Activated CD4-positive, CD25-positive, alpha-beta regulatory T cell treated with anti-CD3 and anti-CD28 coated beads, Interleukin-2, amount 50 U/mL, for 72 hours (primary cell): ENCODE results near the gene RAB7B.
"Not testable (repeated sequence)": the region's sequence is repeated elsewhere in the genome, so short reads cannot be mapped to it uniquely, and the experiment has no call there.

ENCODE experiments used
- DNase-seq: peaks from one replicate; pipeline ENCODE4 v3.0.0; 2021

The RAB7B gene

DNA sequence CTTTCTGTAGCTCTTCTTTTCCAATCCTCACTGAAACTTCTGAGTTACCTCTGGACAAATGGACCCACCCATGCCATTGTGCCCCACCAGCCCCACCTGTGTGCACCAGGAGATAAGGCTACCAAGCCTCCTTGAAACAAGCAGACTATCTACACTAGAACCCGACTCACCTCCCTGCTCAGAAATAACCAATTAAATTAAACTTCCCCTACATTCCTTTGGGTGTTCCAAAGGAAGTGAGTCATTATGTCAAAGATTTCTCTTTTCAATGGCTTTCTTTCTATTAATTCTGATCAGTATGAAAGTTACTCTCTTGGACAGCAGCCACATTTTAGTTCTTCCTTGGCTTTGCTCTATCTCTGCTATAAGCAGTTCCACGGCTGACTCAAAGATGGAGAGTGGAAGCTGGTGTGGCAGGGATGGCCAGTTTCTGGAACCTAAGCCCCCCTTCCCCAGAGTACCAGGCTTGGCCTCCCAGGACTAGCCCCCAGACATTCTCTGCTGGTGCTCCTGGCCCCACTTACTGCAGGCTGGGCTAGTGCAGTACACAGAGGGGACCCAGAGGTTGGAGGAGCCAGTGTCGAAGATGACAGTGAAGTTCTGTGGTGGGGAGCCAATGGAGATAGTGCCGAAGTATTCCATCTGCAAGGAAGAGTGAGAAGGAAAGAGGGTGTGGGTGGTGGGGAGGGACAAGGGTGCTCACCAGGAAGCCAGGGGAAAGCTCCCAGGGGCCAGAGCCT lies 18.6 kb upstream of the RAB7B start:
- no peak for DNase-seq

DNA sequence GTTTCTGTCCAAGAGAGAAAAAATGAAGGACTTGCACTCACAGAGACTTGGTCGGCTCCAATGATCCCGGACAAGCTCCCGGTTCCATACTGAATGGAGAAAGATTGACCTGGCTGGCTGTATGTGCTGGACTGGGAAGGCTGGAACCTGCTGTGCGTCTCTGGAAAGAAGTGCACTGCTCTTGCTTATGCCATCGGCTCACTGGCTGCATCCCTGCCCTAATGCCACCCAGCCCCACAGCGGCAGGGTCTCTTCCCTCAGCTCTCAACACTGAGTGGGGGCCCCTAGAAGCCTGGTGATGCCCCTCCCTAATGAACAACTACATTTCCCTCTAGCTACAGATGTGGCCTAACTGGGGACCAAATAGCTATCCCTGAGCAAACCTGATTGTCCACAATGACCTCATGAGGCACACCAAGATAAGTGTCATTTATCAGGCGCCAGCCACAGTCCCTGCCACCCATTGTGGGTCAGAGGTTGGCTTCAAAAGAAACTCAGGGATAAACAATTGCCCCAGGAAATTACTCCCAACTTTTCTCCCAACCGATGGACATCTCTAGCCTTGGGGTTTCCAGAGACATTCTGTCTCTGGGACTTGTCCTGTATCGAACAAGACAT lies 17.9 kb upstream of the RAB7B start:
- no peak for DNase-seq

DNA sequence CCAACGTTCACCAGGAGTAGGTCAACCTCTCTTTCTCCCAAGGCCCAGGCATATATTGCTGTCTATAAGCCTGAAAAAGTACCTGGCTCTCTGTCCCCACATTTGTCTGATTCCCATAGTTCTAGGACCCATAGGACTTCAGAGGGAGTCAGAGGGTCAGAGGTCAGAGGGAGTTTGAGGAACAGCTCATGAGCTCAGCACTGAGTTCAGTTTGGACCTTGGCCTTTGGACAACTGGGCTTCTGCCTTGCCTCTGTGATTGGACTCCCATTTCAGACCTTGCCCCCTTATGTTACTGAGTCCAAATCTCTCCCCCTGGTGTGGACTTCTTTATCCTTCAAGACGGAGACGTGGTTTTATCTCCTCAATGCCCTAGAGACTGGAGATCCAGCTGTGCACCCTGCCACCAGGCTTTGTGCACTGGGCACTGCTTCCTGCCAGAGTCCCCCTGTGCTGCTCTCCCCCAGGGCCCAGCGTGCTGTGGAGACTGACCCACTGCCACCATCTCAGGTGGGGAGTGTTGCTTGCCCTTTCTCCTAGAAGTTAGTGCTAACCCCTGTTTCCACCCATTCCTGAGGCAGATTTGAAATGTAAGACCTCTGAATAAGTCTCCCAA lies 17.3 kb upstream of the RAB7B start:
- no peak for DNase-seq

DNA sequence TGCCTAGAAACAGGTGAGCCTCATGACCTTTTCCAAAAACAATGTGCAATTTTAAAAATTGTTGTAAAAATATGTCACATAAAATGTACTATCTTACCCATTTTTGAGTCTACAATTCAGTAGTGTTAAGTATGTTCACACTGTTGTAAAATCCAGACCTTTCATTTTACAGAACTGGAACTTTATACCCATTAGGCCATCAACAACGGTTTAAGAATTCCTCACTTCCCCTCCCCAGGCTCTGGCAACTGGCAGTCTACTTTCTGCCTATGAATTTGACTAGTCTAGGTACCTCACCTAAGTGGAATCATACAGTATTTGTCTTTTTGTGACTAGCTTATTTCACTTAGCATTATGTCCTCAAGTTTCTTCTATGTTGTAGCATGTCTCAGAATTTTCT lies 11.9 kb upstream of the RAB7B start:
- no peak for DNase-seq

DNA sequence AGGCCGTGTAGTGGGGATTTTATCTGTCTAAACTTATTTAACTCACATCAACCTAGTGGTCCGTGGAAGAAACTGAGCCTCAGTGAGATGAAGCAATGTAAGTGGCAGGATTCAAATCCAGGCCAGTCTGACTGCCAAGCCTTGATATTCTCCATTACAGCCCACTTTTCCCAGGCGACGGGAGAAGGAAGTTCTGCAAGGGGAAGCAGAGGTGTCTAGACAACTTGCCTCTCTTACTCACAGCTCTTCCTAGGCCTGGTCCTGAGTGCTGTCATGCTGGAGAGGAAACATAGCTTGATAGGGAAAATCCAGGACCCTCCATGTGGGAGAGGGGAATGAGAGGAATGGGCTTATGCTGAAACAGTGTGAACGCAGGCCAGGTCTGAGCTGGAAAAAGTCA lies 11.4 kb upstream of the RAB7B start:
- no peak for DNase-seq

DNA sequence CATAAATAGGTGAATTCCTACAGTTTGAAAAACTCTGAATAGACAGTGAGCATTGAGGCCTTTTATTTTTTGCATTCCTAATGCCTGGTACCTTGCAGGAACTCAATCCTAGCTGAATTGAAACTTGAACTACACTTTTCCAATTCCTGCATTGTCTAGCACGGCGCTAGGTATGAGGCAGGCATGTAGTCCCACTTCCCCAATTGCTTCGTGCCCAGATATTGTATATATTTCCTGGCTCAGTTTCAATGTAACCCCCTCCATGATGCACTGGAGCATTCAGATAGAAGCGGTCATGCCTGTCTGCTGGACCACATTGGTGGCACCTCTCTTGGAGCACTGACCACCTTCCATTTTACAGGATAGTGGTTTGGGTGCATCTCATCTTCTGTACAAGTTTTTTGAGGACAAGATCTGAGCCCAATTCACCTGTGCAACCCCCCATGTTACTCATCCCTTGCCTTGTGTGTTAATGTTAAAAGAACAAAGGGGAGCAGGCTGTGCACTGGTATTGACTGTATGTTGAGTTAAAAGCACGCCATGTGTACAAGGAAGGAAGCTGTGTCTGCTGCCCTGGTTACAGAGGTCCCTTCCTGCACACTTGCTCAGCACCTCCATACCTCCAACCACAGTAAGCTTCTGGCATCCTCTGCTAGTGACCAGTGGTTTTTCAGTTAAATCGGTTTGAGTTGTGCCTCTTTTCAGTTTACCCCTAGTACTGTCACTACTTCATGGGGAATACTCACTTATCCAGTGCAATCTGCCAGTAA lies 10.0 kb upstream of the RAB7B start:
- no peak for DNase-seq

DNA sequence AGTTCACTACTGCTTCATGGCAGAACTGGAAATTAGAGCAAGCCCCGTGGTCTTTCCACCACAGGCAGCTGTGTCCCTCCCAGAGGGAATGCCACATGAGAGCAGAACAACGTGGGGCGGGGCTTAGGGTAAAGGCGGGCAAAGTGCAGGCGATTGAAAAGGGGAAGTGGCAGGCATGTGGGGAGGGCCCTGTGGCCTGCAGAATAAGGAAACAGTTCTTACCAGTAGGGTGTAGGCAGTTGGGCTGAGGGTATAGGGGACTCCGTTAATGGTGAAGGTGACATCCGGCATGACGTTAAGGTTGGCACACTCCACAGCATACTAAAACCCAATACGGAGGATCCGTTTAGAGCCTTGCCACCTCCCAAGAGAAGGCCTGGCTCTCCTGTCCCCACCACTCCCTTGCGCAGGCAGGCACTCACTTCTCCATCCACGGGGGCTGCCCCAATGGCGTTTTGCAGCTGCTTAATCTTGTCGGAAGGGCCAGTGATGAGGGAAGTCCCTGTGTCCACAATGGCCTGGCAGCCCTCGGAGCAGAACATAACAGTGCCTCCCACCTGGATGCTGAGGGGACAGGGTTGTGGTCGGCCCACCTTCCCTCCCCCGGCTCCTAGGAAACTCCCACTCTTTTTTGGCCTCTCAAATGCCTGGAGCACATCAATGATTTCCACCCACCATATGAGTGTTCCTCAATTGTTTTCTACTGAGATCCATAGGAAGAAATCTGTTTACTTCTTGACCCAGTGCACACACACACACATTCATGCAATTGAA lies 9.1 kb upstream of the RAB7B start:
- peak; percentile 41 for DNase-seq

DNA sequence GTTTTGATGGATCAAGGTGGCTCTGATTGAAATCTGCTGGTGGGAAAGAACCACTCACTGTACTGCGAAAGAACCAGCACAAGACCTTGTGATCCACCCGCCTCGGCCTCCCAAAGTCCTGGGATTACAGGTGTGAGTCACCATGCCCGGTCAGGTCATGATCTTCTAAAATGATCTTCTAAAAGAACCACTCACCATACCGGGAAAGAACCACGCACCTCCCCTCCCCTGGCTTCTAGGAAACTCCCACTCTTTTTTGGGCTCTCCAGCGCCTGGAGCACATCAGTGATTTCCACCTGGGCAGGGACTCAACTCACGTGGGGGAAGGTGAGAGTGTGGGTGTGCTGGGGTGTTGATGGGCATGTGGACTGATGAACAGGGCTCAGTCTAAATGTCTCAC lies 7.9 kb upstream of the RAB7B start:
- no peak for DNase-seq

DNA sequence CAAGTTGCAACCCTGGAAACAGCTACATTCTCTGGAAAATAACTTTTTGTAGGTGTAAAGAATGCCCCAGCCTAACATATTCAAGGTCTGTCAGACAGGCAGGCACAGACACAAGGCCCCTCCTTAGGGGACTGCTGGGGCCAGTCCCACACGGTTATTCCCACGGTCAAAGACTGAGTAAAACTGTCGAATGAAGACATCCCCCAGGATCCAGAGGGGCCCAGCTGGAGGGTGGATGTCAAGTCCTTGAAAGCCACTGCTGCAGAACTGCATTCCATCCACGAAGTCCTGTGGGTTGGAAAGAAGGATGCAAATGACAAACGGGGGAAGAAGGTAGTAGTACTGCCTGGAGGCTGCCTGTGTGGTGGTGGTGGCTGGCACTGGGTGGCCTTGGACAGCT lies 6.9 kb upstream of the RAB7B start:
- no peak for DNase-seq

DNA sequence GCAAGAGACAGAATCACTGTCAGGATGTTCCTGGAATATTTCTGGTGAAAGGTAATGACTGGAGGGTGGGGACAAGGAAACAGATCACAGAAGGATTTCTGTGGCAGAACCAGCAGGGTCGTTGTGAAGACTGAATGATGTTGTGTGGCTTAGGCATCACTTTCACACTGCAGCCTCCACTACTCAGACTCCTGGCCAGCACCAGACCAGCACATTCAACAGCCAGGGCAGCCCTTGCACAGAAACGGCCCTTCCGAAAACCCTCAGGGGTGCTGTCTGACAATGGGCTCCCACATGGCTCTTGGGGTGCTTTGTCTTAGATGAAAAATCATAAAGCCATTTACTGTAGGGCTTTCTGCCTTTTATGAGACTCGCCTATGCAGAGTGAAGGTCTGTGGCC lies 3.8 kb upstream of the RAB7B start:
- DNase-seq, result no peak

DNA sequence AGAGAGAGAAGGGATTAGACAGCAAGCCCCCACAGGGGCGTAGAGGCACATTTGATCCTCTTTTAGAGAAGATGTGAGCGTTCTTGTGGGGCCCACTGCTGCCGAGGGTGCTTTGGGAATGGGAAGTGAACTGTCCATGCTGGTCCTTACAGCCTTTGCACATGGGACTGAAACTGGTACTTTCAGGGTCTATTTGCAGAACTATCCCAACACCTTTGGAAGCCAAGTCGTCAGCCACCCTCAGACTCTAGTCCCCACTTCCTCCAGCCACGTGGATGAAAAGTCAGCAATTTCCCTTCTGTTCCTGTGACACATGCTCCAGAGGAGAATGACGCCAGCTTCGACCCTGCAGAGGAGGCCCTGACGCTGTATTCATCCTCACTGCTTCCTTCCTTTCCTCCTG lies 2.6 kb upstream of the RAB7B start:
- DNase-seq, result no peak

DNA sequence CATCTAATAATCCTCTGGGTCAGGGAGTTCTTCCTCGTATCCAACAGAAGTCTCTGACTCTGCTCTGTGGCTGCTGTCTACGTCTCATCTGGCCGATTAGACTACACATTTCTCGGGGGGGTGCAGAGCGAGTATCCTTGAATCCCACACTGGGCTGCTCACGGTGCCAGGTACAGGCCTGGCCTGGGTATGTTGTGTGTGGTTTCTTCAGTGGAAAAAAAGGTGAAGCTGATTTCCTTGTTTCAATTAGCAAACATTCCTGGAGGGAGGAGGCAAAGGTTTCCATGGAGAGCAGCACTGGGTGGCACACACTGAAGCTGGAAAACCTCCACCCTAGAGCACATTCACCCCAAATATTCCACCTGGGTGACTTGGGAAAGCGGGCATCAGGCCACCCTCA lies 2.0 kb upstream of the RAB7B start:
- no peak for DNase-seq

DNA sequence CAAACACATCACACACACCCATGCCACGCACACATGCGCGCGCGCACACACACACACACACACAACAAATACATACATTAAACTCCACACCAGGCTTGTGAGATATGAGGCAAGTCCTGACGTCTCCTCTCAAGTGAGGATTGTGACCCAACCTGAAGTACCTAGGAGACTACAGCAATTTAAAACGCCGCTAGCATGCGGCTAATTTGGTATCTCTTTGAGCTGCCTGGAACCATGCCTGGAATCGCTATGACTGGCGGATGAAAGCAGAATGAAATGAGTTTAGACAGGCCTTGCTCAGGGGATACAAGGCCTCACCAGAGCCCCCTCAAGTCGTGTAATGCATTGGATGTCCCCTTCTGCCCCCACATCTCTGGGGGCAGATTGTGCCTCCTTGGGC lies 1.6 kb upstream of the RAB7B start:
- DNase-seq, result no peak

DNA sequence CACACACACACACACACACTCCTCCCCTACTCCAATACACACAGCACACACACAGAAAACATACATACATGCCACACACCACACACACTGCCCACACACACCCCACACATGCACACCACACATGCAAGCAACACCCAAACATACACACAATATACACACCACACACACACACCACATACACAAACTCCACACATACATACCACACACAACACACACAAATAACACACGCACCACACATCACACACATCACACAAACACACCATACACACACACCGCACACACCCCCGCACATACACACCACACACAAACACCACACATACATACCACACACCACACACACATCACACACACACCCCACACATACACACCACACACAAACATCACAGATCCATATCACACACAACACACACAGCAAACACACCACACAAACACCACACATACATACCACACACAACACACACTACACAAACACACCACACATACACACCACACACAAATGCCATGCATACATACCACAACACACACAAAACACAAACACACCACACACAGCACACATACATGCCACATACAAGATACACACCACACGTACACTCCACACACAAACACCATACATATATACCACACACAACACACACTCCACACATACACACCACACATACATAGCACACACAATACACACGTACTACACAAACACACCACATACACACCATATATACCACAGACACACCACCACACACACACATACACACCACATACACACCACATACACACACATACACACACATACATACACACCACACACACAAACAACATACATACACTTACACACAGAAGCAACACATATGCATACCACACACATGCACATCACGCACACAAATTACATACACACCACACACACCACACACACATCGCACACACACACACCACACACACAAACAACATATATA lies 932 bp upstream of the RAB7B start:
- DNase-seq, result no peak

DNA sequence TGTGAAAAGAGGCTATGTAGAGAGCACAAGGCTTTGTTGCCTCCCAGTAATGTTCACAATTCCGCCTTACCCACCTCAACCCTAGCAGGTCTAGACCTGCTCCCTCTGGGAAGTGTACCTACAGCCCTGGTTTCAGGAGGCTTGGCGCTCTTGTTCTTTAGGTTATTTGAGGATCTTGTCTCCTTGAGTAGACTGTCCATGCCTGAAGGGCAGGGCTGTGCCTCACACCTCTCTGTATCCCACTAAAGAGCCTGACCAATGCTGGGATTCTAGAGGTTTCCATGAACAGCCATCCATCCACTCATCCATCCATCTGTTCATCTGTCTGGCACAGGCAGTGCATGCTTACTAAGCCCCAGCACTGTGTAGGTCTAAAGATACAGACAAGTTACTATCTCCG lies 1.0 kb downstream of the RAB7B start:
- DNase-seq, result no peak

DNA sequence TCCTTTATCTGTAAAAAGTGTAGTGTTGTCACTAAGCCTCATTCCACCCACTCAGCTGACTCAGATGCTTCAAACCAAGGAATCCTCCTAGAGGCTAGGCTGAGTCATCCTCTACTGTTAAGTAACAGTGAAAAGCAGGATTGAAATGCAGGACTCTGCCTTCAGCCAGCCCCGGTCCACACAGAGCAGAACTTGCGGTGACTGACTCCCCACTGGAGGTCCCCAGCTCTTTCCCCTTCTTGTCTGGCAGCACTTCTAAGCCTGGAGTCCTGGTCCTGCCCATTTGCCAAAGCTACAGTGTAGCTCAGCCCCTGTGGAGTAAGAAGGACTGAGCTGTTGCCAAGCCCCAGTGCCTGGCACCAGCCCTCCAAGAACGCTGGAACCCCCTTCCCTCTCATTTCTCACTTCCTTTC lies 1.7 kb downstream of the RAB7B start:
- no peak for DNase-seq

DNA sequence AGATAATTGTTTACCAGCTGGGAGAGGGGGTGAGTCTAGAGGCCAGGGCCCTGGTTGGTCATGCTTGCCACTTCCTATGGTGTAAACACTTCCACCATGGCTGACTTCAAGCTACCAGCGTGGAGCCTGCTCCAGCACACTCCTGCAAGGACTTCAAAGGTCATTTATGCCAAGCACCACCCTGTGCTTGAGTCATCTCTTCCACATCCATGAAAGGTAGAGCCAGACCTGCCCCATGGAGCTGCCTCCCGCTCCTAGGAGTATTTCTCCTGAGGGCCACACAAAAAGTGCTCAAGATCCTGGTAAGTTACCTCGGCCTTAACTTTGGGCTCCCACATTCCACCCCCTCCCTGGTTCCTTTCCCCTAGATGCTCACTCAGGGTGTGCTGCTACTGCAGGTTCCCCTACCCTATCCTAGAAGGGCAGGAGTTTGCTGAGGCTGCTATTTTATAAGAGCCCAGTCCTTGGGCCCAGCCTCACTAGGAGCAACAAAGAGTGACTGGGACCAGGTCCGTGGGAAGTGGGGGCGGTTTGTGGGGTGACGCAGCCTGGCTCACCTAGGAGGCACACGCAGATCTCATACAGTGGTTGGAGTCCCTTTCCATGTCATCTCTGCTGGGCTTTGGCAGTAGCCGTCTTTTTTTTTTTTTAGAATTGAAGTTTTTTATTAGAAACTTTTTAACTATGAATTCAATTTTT lies 2.4 kb downstream of the RAB7B start:
- DNase-seq, result no peak

DNA sequence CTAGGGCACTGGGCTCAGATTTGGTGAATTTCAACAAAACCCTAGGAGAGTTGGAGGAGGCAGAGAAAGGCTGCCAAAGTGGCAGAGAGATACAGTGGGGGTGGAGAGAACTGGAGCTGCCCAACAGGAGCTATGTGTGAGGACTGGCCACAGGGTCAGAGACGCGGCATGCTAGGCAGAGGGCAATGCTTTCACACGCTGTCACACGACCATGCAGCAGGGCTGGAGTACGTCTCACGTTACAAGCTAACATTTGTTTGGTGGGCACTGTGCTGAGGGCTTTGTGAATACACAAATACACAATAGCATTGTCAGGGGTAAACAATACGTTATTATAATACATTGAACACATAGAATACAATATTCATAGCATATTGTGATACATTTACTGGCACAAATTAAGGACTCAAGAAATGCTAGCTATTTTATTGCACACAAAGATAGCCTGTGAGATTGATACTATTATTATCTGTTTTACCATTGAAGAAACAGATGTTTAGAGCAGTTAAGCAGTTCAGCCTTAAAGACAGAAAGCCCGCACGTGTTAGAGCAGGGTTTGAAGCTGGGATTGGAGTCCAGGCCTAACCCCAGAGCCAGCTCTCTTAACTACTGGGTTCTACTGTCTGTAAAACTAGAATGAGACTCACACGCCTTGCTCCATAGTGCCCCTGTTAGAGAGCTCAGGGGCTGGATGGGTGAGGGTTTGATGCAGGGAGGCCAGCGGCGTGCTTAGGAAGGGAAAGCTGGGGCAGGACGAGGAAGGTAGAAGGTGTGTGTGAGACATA lies 4.5 kb downstream of the RAB7B start:
- DNase-seq, result no peak

DNA sequence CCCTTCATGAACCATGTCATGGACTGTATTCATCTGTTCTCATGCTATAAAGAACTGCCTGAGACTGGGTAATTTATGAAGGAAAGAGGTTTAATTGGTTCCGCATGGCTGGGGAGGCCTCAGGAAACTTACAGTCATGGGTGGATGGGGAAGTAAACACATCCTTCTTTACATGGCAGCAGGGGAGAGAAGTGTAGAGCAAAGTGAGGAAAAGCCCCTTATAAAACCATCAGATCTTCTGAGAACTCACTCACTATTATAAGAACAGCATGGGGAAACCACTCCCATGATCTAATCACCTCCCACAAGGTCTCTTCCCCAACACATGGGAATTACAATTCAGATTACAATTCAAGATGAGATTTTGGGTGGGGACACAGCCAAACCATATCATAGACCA lies 6.6 kb downstream of the RAB7B start:
- DNase-seq, result not testable (repeated sequence)

DNA sequence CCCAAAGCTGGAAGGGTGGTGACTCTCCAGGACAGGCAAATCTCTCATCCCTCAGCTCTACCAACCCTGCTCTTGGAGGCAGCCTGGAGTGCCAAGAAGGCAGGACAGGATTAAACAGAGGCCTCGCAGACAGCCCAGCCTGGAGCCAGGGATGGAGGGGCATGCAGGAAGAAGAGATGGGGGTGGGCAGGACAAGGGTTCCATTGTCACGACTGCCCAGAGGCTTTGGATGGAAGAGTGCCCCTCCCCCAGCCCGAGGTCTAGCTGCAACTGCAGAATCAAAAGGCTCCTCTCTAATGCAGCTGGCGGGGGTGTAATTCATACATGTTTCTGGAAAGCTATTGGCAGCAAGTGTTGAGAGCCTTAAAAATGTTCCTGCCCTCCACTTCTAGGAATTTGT lies 8.8 kb downstream of the RAB7B start:
- no peak for DNase-seq
